Sigmoid colon (tissue), 4 donors: ENCODE measurements around the gene CHST8.

Experiments used
- EP300 ChIP-seq, 4 donors: sonication (generic); formaldehyde crosslinking; IDR thresholded peaks; one replicate each; pipeline ENCODE4 v1.6.1; 2017; ENCODE audit warnings: antibody characterized with exemption in 4 of 4
- POLR2A ChIP-seq, 2 donors: fragments of 450-650 bp; IDR thresholded peaks; one replicate each; pipeline ENCODE4 v1.6.1; 2016; ENCODE audit warnings: antibody characterized with exemption in 2 of 2, mild to moderate bottlenecking in 2 of 2, moderate library complexity in 2 of 2
- TF ChIP-seq, protein P1 (sequence below), 4 experiments: fragments of 450-650 bp in 3 of 4; fragments of 200-600 bp in 1 of 4; IDR thresholded peaks; one replicate each; pipeline ENCODE4 v1.5.1; 2016 to 2019; ENCODE audit warnings: antibody characterized with exemption in 4 of 4, mild to moderate bottlenecking in 3 of 4, moderate library complexity in 2 of 4

DNA sequence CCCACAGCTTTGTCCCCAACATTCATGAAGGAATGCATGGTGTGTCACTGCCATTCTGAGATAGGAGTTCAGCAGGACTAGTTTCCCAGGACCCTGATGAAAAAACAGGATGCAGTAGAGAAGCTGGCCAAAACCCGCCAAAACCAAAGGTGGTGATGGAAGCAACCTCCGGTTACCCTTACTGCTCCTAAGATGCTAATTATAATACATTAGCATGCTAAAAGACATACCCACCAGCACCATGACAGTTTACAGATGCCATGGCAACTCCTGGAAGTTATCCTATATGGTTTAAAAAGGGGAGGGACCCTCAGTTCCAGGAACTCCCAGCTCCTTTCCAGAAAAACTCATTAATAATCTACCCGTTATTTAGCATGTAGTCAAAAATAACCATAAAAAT is 115.0 kb downstream of the CHST8 start:
- TF ChIP-seq, protein P1, sequence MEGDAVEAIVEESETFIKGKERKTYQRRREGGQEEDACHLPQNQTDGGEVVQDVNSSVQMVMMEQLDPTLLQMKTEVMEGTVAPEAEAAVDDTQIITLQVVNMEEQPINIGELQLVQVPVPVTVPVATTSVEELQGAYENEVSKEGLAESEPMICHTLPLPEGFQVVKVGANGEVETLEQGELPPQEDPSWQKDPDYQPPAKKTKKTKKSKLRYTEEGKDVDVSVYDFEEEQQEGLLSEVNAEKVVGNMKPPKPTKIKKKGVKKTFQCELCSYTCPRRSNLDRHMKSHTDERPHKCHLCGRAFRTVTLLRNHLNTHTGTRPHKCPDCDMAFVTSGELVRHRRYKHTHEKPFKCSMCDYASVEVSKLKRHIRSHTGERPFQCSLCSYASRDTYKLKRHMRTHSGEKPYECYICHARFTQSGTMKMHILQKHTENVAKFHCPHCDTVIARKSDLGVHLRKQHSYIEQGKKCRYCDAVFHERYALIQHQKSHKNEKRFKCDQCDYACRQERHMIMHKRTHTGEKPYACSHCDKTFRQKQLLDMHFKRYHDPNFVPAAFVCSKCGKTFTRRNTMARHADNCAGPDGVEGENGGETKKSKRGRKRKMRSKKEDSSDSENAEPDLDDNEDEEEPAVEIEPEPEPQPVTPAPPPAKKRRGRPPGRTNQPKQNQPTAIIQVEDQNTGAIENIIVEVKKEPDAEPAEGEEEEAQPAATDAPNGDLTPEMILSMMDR (IDR thresholded peaks at IDR 0.05): no peak
- TF ChIP-seq POLR2A (IDR thresholded peaks at IDR 0.05): no peak
- TF ChIP-seq EP300 (IDR thresholded peaks at IDR 0.05): no peak
